HG02840 (cell line): ENCODE measurements around the gene PHLDA1.
A peak's percentile ranks its signal among the peaks of the same experiment; 100 is the strongest.
"Not testable (repeated sequence)": the region's sequence is repeated elsewhere in the genome, so short reads cannot be mapped to it uniquely, and the experiment has no call there.

Experiments used
- ATAC-seq: cut with Tn5 transposase; IDR thresholded peaks from one replicate; pipeline ENCODE4 v1.9.1; 2021; ENCODE audit warnings: mild to moderate bottlenecking, moderate library complexity, moderate number of reproducible peaks; ENCODE audit not compliant: unreplicated experiment, low FRiP score

Gene PHLDA1

DNA sequence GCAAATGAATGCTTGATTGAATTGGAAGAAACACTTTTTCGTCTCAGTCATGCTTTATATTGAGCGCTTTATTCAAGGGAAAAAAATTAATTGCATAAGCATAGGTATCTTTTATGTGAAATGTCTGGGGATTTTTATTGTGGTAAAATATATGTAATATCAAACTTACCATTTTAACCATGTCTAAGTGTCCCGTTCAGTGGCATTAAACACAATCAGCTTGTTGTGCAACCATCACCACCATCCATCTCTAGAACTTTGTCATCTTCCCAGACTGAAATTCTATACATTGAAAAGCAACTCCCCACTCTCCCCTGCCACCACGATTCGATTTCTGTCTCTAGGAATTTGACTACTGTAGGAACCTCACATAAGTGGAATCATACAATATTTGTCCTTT, 39.8 kb downstream of the PHLDA1 start:
- no peak for ATAC-seq

- ATAC-seq, result no peak
Measured at GRCh38 chr12:75990189-75990912, 41.2 kb downstream of the PHLDA1 start.

- not testable (repeated sequence) for ATAC-seq
Measured at GRCh38 chr12:75987709-75988108, 43.9 kb downstream of the PHLDA1 start.

- ATAC-seq, result no peak
Measured at GRCh38 chr12:75986001-75986746, 45.4 kb downstream of the PHLDA1 start.

DNA sequence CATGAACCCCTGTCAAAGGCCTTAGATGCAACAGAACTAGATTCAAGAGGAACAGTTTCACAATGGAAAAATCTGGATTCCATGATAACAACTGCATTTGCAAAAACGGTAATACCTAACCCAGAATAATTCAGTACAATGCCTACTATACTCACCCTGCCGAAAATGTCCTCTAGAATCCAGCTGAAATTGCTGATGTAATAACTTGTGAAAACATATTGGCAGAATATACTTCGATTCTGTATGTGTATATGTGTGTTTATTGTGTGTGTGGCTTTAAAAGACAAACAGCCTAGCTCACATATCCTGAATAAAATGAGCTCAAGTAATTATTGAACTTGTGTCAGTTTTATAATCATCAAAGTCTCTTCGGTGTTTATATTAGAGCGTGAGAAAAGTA, 46.0 kb downstream of the PHLDA1 start:
- no peak for ATAC-seq

GRCh38 chr12:75984577-75985182, 46.9 kb downstream of the PHLDA1 start:
- no peak for ATAC-seq

DNA sequence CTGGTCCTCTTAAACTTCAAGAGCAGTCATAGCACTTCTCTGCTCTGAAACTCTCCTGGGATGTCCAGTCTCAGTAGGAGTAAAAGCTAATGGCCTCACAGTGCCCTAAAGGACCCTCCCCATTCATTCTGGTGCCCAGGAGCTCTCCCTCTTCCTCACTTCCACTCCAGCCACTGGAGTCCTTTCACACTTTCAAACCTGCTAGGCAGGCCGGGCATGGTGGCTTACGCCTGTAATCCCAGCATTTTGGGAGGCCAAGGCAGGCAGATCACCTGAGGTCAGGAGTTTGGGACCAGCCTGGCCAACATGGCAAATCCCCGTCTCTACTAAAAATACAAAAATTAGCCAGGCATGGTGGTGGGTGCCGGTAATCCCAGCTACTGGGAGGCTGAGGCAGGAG, 47.7 kb downstream of the PHLDA1 start:
- not testable (repeated sequence) for ATAC-seq

- no peak for ATAC-seq
Measured at GRCh38 chr12:75982979-75983660, 48.5 kb downstream of the PHLDA1 start.

DNA sequence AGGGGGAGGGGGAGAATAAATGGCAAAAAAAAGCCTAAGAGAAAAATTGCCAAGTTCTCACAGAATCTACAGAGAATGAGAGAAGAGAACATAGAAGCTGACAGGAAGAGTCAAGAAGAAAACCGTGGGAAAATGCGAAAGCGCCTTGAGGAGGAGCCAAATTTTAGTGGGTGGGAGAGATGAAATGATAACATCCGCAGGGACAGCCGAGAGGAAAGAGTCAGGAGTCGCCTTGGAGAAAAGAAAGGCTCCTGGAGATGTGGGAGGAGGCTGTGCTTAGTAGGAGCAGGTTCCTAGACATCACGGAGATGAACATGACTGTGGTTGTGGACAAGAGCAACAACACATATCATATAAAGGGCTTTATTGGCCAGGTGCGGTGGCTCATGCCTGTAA, 49.4 kb downstream of the PHLDA1 start:
- no peak for ATAC-seq

GRCh38 chr12:75981247-75982168, 50.1 kb downstream of the PHLDA1 start:
- no peak for ATAC-seq

GRCh38 chr12:75979181-75979580, 52.4 kb downstream of the PHLDA1 start:
- ATAC-seq, result no peak

DNA sequence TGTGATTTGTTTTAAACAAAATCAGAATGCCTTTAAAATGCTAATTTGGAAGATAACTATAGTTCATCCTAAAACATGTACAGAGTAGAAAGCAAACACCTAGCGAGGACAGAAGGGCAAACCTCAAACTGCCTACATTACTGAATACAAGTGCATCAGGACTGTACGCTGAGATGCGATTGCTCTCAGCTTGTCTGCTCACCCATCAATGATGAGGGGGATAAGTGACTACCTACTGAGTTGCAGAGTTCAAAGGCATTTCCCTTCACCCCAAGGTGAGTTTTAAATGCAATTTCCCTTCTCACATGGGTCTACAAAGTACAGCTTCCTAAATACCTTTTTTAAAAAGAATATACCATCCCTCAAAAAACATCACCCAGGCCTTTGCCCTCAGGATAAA, 52.9 kb downstream of the PHLDA1 start:
- no peak for ATAC-seq

DNA sequence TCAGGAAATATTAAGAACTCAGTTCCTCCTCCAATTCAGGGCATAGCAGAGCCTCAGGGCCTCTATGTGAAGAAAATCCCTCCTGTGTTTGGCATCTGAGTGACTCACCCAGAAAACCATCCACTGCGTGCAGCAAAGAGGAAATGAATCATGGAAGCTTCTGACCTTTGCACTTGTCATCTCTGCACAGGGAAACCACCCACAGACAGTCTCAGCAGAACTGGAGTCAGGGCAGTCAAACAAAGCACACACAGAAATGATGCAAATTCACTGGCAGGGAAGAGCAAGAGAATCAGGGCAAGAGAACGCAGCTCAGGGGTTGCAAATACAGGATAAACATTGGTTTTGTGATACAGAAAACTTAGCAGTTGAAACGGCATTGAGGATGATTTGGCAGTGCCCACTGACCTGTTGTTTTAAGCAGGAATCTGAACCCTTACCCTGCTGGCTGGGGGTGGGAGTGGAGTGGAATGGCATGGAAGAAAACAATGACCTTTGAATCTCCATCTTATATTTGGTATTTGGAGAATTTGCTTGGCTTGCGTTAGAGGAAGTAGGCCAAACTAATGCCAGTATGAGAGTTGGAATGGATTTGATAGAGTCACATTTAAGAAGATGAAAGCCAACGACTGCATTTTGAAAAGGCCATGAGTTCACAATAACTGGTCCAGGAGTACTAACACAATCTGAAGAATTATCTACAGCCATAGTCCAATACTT, 53.5 kb downstream of the PHLDA1 start:
- ATAC-seq, result peak; percentile 92

DNA sequence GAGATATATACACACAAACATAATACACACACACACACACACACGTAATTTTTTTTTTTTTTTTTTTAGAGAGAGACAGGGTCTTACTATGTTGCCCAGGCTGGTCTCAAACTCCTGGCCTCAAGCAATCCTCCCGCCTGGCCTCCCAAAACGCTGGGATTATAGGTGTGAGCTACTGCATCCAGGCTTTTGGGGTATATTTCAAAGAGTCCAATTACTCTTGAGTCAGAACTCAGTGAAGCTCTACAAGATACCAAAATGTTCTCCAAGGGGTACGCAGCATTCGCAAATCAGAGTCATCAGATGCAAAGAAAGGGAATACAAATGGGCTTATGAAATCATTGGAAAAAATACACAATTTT, 54.0 kb downstream of the PHLDA1 start:
- ATAC-seq, result no peak

GRCh38 chr12:75976913-75977312, 54.7 kb downstream of the PHLDA1 start:
- ATAC-seq, result no peak

- no peak for ATAC-seq
Measured at GRCh38 chr12:75976113-75976512, 55.5 kb downstream of the PHLDA1 start.

DNA sequence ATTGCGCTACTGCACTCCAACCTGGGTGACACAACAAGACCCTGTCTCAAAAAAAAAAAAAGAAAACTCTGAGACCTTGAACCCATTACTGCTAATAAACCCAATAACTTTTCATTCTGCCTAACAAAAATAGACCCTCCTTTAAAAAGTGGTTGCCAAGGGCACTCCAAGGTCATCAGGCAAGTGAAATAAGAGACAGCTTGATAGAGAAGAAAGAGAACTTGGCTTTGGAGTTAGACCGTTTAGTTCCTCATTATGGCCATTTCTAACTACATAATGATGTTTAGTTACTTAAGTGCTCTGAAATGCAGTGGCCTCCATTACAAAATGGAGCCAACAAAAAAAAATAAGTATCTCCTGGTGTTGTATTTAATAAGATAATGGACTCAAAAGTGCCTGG, 55.9 kb downstream of the PHLDA1 start:
- no peak for ATAC-seq
